RCC 7860 (cell line): ENCODE data around the gene PXYLP1.

ENCODE experiments used
- DNase-seq: peaks from one replicate; pipeline ENCODE4 v3.0.0-alpha.2; 2015; ENCODE audit warnings: low spot score
- FAIRE-seq: peaks from 2 replicates; lab custom pipeline; 2012; peaks lifted over from hg19 to GRCh38; lab: Jason Lieb, UNC

The PXYLP1 gene

GRCh38 chr3:141246958-141247301 is 15.3 kb downstream of the PXYLP1 start:
- FAIRE-seq, result no peak
- DNase-seq, result no peak

- no peak for DNase-seq
- no peak for FAIRE-seq
Measured at GRCh38 chr3:141248064-141248463, 16.4 kb downstream of the PXYLP1 start.

- FAIRE-seq (no peak), DNase-seq (no peak)
Measured at GRCh38 chr3:141249041-141249440, 17.4 kb downstream of the PXYLP1 start.

GRCh38 chr3:141250342-141250741 is 18.7 kb downstream of the PXYLP1 start:
- DNase-seq (no peak), FAIRE-seq (no peak)

GRCh38 chr3:141250828-141251227 is 19.2 kb downstream of the PXYLP1 start:
- FAIRE-seq (no peak), DNase-seq (no peak)

- no peak for FAIRE-seq
Measured at GRCh38 chr3:141253326-141253725, 21.7 kb downstream of the PXYLP1 start.

GRCh38 chr3:141253811-141254210 is 22.2 kb downstream of the PXYLP1 start:
- DNase-seq (no peak), FAIRE-seq (no peak)

More at GRCh38 chr3:141253326-141253725, 21.7 kb downstream of the PXYLP1 start:
- no peak for DNase-seq

- FAIRE-seq (no peak), DNase-seq (no peak)
Measured at GRCh38 chr3:141255137-141255845, 23.7 kb downstream of the PXYLP1 start.

- DNase-seq, result peak; percentile 45
- FAIRE-seq, result no peak
Measured at GRCh38 chr3:141255846-141256261, 24.2 kb downstream of the PXYLP1 start.

GRCh38 chr3:141256820-141257219 is 25.2 kb downstream of the PXYLP1 start:
- FAIRE-seq, result no peak
- DNase-seq, result no peak

- FAIRE-seq (no peak), DNase-seq (no peak)
Measured at GRCh38 chr3:141257961-141258360, 26.3 kb downstream of the PXYLP1 start.

- FAIRE-seq, result no peak
- DNase-seq, result no peak
Measured at GRCh38 chr3:141258973-141259372, 27.3 kb downstream of the PXYLP1 start.

GRCh38 chr3:141259821-141260629 is 28.4 kb downstream of the PXYLP1 start:
- no peak for FAIRE-seq
- DNase-seq, result no peak

GRCh38 chr3:141260630-141260927 is 29.0 kb downstream of the PXYLP1 start:
- DNase-seq, result no peak
- FAIRE-seq, result no peak

- FAIRE-seq, result no peak
- DNase-seq, result no peak
Measured at GRCh38 chr3:141261472-141262307, 30.1 kb downstream of the PXYLP1 start.

GRCh38 chr3:141262308-141262705 is 30.7 kb downstream of the PXYLP1 start:
- DNase-seq (no peak), FAIRE-seq (no peak)

- DNase-seq (no peak), FAIRE-seq (no peak)
Measured at GRCh38 chr3:141266186-141266585, 34.6 kb downstream of the PXYLP1 start.

- DNase-seq (no peak), FAIRE-seq (no peak)
Measured at GRCh38 chr3:141266797-141267555, 35.4 kb downstream of the PXYLP1 start.

- DNase-seq (no peak), FAIRE-seq (no peak)
Measured at GRCh38 chr3:141267629-141268028, 36.0 kb downstream of the PXYLP1 start.

- DNase-seq, result no peak
- no peak for FAIRE-seq
Measured at GRCh38 chr3:141268306-141268705, 36.7 kb downstream of the PXYLP1 start.

GRCh38 chr3:141268791-141269190 is 37.2 kb downstream of the PXYLP1 start:
- FAIRE-seq (no peak), DNase-seq (no peak)
